Measurements from ENCODE around the gene CLASP1.

- TF ChIP-seq CTCF (IDR thresholded peaks at IDR 0.05) (no peak), SIN3A (IDR thresholded peaks at IDR 0.05; ENCODE audit: borderline replicate concordance, insufficient read depth, low read depth, low read length) (no peak)
Measured at GRCh38 chr2:121480826-121481225, 168.4 kb downstream of the CLASP1 start.
